Activated T-cell treated with anti-CD3 and anti-CD28 coated beads for 1 hour (primary cell): ENCODE data around the gene PTPN6.

Source experiments
- DNase-seq: peaks from one replicate; pipeline ENCODE4 v3.0.0-alpha.2; 2020; ENCODE audit warnings: low read depth

Gene PTPN6

DNA sequence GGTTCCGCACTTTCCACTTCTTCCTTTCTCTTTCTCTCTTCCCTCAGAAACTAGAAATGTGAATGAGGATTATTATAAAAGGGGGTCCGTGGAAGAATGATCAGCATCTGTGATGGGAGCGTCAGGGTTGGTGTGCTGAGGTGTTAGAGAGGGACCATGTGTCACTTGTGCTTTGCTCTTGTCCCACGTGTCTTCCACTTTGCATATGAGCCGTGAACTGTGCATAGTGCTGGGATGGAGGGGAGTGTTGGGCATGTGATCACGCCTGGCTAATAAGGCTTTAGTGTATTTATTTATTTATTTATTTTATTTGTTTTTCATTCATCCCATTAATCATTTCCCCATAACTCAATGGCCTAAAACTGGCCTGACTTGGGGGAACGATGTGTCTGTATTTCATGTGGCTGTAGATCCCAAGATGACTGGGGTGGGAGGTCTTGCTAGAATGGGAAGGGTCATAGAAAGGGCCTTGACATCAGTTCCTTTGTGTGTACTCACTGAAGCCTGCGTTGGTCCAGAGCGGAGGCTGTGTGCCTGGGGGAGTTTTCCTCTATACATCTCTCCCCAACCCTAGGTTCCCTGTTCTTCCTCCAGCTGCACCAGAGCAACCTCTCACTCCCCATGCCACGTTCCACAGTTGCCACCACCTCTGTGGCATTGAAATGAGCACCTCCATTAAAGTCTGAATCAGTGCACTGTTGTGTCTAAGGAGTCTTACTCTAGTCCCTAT is 28.0 kb upstream of the PTPN6 start:
- no peak for DNase-seq

DNA sequence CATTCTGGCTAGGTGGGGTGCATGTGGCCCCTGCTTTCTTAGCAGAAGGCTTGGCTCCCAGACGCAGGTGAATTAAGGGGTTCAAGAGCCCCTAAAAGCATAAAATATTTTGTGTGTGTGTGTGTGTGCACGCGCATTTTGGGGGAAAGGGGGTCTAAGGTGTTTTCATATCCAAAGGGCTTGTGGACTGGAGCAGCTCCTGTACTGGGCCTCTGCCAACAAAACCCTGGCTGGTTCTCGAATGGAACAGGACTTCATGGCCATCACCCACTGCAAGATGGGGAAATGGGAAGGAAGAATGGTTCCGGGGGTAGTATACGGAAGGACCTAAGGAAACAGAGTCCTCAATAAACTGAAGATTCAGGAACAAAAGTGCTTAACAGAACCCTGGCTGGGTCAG is 27.3 kb upstream of the PTPN6 start:
- DNase-seq: no peak

DNA sequence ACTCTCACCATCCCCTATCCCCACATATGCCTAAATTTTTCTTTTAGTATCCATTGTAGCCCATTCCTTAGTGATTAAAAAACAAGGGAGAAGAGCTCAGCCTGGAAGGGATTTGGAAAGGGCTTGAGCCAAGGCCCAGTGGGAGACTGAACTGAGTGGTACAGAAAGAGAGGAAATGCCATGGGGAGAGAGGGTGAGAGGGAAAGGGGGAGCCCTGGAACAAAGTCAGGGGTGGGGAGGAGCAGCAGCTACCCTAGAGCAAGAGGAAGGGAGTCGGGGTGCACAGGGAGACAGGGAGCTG is 26.0 kb upstream of the PTPN6 start:
- no peak for DNase-seq

DNA sequence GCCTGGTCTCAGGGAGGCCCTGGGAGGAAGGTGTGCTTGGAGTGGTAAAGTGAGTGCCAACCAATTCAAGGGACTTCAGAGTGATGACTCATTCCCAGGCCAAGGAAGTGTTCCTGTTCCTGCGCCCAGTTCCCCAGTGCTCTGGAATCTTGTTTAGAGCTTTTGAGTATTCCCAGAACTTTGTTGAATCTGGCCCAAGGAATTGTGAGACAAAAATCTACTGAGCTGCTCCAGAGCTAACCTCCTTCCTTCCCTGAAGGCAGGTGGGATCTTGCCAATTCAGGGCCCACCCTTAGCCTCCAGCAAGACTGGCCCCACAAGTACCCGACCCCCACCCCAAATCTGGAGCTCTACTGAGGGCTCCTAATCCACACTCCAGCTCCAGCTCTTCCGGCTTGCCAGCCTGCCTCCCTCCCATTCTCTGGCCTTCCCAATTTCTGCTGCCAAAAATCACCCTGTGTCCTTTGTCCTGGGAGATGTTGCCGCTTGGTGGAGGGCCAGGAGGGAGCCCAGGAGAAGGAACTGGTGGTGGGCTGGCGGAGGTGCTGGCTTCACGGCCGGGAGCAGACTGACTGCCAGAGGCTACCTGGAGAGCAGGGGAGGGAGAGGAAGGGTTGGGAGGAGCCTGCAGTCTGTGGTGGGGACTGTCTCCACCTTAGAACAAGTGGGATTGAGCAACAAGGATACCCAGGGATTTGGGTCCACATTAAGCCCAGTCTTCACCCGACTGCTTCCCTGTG is 25.4 kb upstream of the PTPN6 start:
- DNase-seq: no peak

DNA sequence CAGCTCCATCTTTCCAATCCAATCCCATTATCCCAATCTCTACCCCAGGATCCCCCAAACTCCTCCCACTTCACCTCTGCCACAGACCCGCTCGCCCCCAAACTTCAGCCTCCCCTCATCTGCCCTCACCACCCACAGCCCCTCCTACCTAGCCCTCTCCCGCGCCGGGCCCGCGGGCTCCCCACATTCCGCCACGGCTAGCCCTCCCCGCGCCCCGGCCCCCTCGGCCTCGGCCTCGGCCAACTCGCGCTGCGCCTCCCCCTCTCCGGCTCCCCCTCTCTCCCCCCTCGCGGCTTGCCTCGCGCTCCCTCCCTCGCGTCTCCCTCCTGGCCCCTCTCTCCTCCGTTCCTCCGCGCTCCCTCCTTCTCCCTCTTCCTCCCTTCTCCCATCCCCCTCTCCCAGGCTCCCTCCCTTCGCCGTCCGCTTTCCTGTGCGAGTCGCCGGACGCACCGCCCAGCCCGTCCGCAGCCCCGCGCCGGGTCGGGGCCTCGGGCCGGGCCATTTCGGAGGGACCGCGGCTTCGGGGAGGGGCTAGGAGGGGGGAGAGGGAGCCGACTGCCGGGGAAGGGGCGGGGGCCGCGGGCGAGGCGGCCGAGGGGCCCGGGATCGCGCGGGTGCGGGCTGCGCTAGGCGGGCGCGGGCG is 23.7 kb upstream of the PTPN6 start, which contains the start of gene ATN1:
ATN1 (plus strand) TSS at position 581 of the 643 bp plus-strand sequence. CDS start 6,043 bp downstream, outside the sequence.
- no peak for DNase-seq

DNA sequence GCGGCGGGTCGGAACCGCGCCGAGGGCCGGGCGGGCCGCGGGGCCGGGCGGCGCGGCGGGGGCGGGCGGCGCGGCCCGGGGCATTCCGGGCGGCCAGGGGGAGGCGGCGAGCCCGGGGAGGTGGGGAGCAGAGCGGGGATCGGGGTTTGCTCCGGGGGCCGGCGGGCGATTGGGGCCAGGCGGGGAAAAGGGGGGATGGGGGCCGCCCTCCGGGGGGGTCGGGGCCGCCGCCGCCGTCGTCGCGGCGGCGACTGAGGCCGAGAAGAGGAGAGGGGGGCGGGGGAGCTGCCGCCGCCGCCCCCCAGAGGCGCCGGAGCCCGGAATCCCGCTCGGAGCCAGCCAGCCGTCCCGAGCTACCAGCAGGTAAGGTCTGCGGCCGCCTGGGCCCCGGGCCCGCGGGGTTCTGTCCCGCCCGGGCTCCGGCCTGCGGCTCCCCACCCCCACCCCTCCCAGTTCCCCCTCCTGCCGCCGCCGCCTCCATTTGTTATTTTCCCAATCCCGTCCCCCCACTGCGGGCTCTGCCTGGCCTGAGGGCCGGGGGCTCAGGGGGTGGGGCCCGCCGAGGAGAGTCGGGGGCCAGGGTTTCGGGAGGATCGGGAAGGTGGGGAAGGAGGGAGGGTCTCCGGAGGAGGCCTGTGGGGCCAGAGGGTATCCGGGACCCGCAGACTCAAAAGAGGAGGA is 23.0 kb upstream of the PTPN6 start:
- DNase-seq: no peak

DNA sequence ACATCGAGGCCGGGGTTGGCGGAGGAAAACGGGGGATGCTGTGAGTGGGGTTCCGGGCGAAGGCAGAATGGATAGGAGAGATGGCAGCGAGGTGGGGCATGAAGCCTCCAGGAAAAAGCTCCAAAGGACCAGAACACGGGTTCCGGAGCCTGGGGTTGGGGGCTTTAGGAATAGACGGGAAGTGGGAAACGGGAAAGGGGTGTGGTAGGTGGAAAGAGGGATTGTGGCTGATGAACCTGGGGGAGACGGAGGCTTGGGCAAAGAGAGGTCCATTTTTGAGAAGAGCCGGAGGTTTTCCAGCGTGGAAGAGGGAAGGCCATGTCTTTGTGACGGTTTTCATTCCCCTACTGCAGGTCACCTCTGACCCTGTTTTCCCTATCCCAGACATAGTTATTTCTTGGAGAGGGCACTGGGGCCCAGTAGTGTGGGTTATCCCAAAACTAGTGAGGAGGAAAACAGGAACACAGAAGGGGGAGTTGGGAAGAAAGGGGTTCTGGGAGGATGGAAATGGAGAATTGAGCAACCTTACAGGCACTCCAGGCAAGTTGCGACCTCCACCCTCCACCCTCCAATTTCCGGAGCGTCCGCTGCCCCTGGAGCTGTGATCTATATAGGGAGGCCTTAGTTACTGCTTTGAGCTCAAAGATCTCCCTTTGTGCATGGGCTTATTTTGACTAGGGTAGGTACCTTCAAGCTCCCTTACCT is 22.3 kb upstream of the PTPN6 start:
- no peak for DNase-seq

DNA sequence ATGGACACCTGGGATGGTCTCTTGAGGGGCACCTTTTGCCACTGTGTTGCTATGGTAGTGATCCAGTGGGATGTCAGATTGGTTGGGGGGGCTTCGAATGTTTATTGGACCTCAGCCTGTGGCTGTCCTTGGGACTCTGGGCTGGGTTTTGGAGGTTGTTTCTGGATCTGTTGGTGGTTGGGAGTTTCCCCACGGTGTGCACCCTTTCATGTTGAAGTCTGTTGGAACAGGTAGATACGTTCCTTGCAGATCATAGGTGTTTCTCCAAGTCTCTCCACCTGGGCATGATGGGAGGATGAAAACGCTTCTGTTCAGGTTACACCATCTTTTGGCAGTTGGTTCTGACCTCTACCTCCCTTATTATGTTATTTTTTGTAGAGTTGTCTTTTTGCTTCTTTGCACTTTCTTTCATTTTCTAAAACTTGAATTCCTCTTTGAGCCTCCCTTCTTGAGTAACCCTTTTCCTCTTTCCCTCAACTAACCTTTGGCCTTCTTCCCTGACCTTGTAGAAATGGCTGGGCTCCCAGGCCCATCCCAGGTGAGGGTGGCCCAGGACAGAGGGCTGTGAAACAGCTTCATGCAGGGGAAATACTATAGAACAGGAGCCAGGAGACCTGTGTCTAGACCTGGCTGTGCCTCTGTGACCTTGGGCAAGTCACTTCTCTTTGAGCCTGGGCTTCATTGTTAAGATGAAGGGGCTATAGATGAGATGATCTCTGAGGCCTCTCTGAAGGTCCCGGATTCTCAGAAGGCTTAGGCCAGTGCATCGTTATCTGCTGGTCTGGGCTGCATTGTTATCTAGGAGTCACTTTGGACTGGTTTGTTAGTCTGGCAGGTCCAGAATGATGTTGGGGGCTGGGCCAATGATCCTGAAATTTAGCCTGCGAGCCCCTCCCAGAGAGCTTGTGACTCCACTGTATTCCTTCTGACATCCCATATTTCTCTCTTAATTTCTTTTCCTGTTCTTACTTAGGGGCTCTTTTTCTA is 21.4 kb upstream of the PTPN6 start:
- no peak for DNase-seq

DNA sequence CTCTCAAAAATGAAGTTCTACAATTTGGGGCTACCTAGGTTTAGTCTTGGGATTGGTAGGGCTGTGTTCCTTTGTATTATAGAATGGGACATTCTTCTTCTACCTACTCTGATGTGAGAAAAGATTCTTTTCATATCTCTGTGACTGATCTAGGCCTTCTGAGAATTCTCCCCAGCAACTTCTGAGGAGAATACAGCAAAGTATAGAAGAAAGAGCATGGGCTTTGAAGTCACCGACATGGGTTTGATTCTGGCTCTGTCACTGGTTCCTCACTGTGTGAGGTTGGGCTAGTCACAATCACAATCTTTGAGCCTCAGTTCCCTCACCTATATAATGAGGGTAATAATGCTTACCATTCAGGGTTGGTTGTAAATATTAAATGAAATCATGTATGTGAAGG is 18.4 kb upstream of the PTPN6 start:
- DNase-seq: no peak

DNA sequence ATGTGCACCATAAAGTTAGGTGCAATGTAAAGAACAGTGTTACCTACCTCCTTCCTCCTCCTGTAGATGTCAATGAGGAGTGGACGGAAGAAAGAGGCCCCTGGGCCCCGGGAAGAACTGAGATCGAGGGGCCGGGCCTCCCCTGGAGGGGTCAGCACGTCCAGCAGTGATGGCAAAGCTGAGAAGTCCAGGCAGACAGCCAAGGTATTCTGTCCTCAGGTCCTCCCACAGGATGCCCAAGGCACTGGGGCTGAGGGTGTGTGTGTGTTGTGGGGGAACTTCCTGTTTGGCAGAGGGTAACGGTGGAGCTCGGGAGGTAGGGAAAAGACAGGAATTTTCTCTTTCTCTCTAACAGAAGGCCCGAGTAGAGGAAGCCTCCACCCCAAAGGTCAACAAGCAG is 17.0 kb upstream of the PTPN6 start:
- no peak for DNase-seq

DNA sequence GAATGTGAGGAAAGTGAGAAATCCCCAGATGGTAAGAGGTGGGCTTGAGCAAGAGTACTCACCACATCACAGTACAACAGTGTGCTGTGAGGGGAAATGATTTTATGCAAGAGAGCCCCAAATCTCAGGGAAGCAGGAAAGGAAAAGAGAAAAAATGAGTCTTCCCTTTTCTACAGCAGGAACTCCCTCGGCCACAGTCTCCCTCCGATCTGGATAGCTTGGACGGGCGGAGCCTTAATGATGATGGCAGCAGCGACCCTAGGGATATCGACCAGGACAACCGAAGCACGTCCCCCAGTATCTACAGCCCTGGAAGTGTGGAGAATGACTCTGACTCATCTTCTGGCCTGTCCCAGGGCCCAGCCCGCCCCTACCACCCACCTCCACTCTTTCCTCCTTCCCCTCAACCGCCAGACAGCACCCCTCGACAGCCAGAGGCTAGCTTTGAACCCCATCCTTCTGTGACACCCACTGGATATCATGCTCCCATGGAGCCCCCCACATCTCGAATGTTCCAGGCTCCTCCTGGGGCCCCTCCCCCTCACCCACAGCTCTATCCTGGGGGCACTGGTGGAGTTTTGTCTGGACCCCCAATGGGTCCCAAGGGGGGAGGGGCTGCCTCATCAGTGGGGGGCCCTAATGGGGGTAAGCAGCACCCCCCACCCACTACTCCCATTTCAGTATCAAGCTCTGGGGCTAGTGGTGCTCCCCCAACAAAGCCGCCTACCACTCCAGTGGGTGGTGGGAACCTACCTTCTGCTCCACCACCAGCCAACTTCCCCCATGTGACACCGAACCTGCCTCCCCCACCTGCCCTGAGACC is 15.6 kb upstream of the PTPN6 start:
- no peak for DNase-seq

DNA sequence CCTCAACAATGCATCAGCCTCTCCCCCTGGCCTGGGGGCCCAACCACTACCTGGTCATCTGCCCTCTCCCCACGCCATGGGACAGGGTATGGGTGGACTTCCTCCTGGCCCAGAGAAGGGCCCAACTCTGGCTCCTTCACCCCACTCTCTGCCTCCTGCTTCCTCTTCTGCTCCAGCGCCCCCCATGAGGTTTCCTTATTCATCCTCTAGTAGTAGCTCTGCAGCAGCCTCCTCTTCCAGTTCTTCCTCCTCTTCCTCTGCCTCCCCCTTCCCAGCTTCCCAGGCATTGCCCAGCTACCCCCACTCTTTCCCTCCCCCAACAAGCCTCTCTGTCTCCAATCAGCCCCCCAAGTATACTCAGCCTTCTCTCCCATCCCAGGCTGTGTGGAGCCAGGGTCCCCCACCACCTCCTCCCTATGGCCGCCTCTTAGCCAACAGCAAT is 14.9 kb upstream of the PTPN6 start:
- no peak for DNase-seq

DNA sequence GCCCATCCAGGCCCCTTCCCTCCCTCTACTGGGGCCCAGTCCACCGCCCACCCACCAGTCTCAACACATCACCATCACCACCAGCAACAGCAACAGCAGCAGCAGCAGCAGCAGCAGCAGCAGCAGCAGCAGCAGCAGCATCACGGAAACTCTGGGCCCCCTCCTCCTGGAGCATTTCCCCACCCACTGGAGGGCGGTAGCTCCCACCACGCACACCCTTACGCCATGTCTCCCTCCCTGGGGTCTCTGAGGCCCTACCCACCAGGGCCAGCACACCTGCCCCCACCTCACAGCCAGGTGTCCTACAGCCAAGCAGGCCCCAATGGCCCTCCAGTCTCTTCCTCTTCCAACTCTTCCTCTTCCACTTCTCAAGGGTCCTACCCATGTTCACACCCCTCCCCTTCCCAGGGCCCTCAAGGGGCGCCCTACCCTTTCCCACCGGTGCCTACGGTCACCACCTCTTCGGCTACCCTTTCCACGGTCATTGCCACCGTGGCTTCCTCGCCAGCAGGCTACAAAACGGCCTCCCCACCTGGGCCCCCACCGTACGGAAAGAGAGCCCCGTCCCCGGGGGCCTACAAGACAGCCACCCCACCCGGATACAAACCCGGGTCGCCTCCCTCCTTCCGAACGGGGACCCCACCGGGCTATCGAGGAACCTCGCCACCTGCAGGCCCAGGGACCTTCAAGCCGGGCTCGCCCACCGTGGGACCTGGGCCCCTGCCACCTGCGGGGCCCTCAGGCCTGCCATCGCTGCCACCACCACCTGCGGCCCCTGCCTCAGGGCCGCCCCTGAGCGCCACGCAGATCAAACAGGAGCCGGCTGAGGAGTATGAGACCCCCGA is 14.3 kb upstream of the PTPN6 start:
- no peak for DNase-seq

DNA sequence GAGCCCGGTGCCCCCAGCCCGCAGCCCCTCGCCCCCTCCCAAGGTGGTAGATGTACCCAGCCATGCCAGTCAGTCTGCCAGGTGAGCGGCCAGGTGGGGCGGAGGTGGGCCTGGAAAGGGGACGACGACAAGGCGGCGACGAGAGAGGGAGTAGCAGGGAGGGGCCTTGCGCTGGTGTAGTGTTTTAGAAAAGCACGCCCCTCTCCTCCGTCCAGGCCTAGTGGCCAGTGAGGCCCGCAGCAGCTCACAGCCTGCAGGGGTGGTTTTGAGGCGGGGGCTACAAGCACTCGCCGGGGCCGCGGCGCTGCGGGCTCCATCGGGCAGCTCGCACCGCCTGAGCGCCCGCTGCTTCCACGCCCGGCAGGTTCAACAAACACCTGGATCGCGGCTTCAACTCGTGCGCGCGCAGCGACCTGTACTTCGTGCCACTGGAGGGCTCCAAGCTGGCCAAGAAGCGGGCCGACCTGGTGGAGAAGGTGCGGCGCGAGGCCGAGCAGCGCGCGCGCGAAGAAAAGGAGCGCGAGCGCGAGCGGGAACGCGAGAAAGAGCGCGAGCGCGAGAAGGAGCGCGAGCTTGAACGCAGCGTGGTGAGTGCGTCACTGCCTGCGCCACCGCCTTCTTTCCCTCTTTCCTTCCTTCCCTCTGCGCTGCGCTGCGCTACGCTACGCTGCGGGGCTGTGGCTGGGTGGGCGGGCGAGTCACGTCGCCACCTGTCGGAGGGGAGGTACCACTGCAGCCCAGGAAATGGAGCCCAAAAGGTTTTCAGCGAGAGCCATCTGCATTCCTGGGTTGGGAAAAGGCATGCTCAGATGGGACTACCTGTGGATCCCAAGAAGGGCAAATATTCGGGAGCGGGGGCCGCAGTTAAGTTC is 13.4 kb upstream of the PTPN6 start:
- peak; percentile 82 for DNase-seq

DNA sequence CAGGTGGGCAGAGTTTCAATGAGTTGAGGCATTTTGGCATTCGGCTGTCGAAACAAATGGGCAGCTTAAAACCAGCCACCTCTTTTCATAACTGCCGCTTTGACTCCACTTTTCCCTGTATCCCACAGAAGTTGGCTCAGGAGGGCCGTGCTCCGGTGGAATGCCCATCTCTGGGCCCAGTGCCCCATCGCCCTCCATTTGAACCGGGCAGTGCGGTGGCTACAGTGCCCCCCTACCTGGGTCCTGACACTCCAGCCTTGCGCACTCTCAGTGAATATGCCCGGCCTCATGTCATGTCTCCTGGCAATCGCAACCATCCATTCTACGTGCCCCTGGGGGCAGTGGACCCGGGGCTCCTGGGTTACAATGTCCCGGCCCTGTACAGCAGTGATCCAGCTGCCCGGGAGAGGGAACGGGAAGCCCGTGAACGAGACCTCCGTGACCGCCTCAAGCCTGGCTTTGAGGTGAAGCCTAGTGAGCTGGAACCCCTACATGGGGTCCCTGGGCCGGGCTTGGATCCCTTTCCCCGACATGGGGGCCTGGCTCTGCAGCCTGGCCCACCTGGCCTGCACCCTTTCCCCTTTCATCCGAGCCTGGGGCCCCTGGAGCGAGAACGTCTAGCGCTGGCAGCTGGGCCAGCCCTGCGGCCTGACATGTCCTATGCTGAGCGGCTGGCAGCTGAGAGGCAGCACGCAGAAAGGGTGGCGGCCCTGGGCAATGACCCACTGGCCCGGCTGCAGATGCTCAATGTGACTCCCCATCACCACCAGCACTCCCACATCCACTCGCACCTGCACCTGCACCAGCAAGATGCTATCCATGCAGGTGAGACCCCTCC is 12.6 kb upstream of the PTPN6 start:
- DNase-seq: no peak

DNA sequence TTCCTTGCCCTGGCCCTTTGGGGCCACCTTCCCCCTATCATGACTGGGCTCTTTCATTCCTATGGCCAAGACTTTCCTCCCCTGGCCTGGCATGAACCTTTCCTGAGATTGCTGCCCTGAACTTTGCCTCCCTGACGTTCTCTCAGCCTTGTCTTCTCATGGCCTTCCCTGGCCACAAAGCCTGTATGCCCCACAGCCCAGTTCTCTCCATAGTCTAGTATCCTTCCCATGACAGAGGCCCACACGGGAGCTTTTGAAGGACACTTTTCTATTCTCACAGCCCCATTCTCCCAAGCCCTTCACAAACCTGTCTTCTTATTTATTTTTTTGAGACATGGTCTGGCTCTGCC is 12.0 kb upstream of the PTPN6 start:
- no peak for DNase-seq

DNA sequence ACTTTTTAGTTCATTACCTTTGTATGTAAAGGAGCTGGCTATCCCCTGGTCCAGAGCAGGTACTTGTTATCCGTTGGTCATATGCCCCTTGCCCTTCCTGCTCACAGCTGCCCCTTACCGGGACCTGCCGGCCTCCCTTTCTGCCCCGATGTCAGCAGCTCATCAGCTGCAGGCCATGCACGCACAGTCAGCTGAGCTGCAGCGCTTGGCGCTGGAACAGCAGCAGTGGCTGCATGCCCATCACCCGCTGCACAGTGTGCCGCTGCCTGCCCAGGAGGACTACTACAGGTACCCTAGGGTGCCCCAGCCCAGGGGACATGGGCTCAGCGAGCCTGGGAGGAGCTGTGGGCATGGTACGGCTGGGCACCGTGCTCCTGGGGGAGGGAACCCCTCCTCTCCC is 9.9 kb upstream of the PTPN6 start:
- DNase-seq: no peak
